NCI-H1694 treated with DMSO at 0.1 percent for 48 hours (cell line): ENCODE measurements around the gene FCHSD2.
"Not testable (repeated sequence)": the region's sequence is repeated elsewhere in the genome, so short reads cannot be mapped to it uniquely, and the experiment has no call there.

Source experiments
- DNase-seq: peaks from one replicate; lab custom pipeline; 2025; lab: John Stamatoyannopoulos, UW

Gene FCHSD2

GRCh38 chr11:72792437-72793021, 349.6 kb downstream of the FCHSD2 start:
- no peak for DNase-seq

GRCh38 chr11:72791228-72791627, 350.9 kb downstream of the FCHSD2 start:
- not testable (repeated sequence) for DNase-seq

- no peak for DNase-seq
Measured at GRCh38 chr11:72789493-72790131, 352.5 kb downstream of the FCHSD2 start.

- no peak for DNase-seq
Measured at GRCh38 chr11:72788241-72788640, 353.9 kb downstream of the FCHSD2 start.

- no peak for DNase-seq
Measured at GRCh38 chr11:72787216-72788104, 354.7 kb downstream of the FCHSD2 start.
